Activated CD4-positive, alpha-beta T cell treated with anti-CD3 and anti-CD28 coated beads for 4 hours (primary cell): Measurements from ENCODE around the gene CFAP90.

ENCODE experiments used
- DNase-seq, 2 donors: peaks; one replicate each; pipeline ENCODE4 v3.0.0-alpha.2; 2020

Gene CFAP90

GRCh38 chr5:7867260-7867659 is 16.3 kb upstream of the CFAP90 start:
- DNase-seq, result no peak

- DNase-seq, result no peak
Observed at GRCh38 chr5:7866196-7866595, 15.3 kb upstream of the CFAP90 start.

- no peak for DNase-seq
Observed at GRCh38 chr5:7857926-7858632, 7.1 kb upstream of the CFAP90 start.

GRCh38 chr5:7857361-7857760 is 6.4 kb upstream of the CFAP90 start:
- no peak for DNase-seq

GRCh38 chr5:7856855-7857254 is 5.9 kb upstream of the CFAP90 start:
- peak in 1 of 2 donors; percentile 16 for DNase-seq

GRCh38 chr5:7855611-7856010 is 4.7 kb upstream of the CFAP90 start:
- DNase-seq, result no peak

- no peak for DNase-seq
Observed at GRCh38 chr5:7852988-7853387, 2.1 kb upstream of the CFAP90 start.

GRCh38 chr5:7852542-7852941 is 1.6 kb upstream of the CFAP90 start:
- DNase-seq, result no peak

GRCh38 chr5:7851617-7852289 is 820 bp upstream of the CFAP90 start:
- no peak for DNase-seq

GRCh38 chr5:7851240-7851592 is 283 bp upstream of the CFAP90 start:
- DNase-seq, result no peak

- DNase-seq, result peak in 1 of 2 donors; percentile 4
Observed at GRCh38 chr5:7849681-7850394, 1.1 kb downstream of the CFAP90 start.

- DNase-seq, result no peak
Observed at GRCh38 chr5:7848296-7848695, 2.6 kb downstream of the CFAP90 start.

- no peak for DNase-seq
Observed at GRCh38 chr5:7846327-7846726, 4.6 kb downstream of the CFAP90 start.

- no peak for DNase-seq
Observed at GRCh38 chr5:7845557-7845956, 5.4 kb downstream of the CFAP90 start.

- no peak for DNase-seq
Observed at GRCh38 chr5:7844901-7845300, 6.0 kb downstream of the CFAP90 start.

- DNase-seq, result no peak
Observed at GRCh38 chr5:7842531-7842930, 8.4 kb downstream of the CFAP90 start.

GRCh38 chr5:7837403-7837802 is 13.5 kb downstream of the CFAP90 start:
- DNase-seq, result no peak

GRCh38 chr5:7834982-7835381 is 16.0 kb downstream of the CFAP90 start:
- DNase-seq, result no peak

GRCh38 chr5:7828269-7828668 is 22.7 kb downstream of the CFAP90 start:
- no peak for DNase-seq

- DNase-seq, result no peak
Observed at GRCh38 chr5:7827610-7828009, 23.3 kb downstream of the CFAP90 start.

- DNase-seq, result no peak
Observed at GRCh38 chr5:7825630-7826029, 25.3 kb downstream of the CFAP90 start.

- no peak for DNase-seq
Observed at GRCh38 chr5:7824995-7825394, 25.9 kb downstream of the CFAP90 start.

- DNase-seq, result no peak
Observed at GRCh38 chr5:7823594-7823993, 27.3 kb downstream of the CFAP90 start.

- no peak for DNase-seq
Observed at GRCh38 chr5:7822449-7822848, 28.5 kb downstream of the CFAP90 start.
